ENCODE data around the gene TBX2.

Gene TBX2

GRCh38 chr17:61456061-61456681 is 56.5 kb downstream of the TBX2 start:
- DNase-seq, result no peak

- no peak for DNase-seq
These were observed 57.1 kb downstream of the TBX2 start for GRCh38 chr17:61456688-61457225.

GRCh38 chr17:61457226-61457983 is 57.8 kb downstream of the TBX2 start:
- no peak for DNase-seq

GRCh38 chr17:61458000-61458399 is 58.4 kb downstream of the TBX2 start:
- no peak for DNase-seq

- DNase-seq, result no peak
These were observed 58.9 kb downstream of the TBX2 start for GRCh38 chr17:61458421-61459141.

Data from fibroblast of upper back skin (primary cell).